AG09319 (cell line): ENCODE measurements around the gene NOS1AP.

Experiments used
- DNase-seq: peaks from one replicate; pipeline ENCODE4 v3.0.0-alpha.2; 2010; ENCODE audit warnings: low read depth; ENCODE audit errors: extremely low read depth
- TF ChIP-seq, protein P1 (sequence below): IDR thresholded peaks from 2 replicates; pipeline ENCODE4 v1.5.1; 2011; ENCODE audit warnings: low read depth, mild to moderate bottlenecking, inconsistent platforms, low read length, moderate library complexity

The NOS1AP gene

DNA sequence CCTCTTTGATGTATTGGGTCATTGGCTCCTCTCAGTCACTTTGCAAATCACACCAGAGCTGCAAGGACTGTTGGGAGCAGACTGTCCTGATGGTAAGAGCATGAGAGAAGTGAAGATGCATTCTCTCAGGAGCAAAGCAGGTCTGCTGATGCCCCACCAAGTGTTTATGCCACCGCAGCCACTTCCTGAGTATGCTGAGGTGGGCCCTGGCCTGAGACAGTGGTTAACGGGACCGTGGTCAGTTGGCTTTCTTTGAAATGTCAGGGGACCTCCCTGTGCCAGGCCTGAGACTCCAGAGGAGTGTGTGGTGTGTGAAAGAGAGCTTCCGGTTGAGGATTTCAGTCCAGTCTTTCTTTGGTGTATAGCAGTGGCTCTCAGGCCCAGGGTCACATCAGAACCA is 227.7 kb downstream of the NOS1AP start:
- DNase-seq = no peak
- TF ChIP-seq, protein P1, sequence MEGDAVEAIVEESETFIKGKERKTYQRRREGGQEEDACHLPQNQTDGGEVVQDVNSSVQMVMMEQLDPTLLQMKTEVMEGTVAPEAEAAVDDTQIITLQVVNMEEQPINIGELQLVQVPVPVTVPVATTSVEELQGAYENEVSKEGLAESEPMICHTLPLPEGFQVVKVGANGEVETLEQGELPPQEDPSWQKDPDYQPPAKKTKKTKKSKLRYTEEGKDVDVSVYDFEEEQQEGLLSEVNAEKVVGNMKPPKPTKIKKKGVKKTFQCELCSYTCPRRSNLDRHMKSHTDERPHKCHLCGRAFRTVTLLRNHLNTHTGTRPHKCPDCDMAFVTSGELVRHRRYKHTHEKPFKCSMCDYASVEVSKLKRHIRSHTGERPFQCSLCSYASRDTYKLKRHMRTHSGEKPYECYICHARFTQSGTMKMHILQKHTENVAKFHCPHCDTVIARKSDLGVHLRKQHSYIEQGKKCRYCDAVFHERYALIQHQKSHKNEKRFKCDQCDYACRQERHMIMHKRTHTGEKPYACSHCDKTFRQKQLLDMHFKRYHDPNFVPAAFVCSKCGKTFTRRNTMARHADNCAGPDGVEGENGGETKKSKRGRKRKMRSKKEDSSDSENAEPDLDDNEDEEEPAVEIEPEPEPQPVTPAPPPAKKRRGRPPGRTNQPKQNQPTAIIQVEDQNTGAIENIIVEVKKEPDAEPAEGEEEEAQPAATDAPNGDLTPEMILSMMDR = no peak

DNA sequence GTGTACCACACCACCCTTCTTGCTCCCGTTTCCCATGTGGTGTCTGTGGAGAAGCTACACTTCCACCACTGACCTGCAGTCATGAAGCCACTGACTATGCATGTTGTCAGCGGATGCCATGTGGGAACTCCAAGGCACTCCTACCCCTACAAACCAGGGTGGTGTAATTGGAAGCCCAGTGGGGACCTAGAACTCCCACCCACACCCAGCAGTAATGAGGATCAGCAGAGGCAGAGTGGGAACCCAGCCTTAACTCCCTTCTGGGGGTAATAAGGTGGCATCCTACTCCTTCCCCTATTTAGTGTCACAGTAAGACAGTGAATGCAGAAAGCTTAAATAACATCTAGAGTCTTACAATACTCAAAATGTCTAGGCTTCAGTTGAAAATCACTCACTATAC is 228.8 kb downstream of the NOS1AP start:
- TF ChIP-seq, protein P1 = no peak
- DNase-seq = no peak

DNA sequence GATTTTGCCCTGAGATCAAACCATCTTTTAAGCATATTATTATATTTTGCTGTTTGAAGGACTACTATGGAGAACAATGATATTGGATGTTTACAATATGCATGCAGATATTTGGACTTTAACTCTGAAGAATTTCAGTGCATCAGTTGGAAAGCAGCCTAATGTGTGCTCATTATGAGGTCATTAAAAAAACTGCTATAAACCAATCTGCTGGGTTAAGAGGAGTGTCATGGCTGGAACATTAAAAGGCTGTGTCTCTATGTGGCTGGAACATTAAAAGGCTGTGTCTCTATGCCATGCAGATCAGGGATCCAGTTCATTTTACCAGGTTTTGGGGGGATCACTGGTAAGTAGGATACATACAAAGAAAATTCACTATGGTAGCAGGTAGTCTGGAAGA is 229.5 kb downstream of the NOS1AP start:
- no peak for DNase-seq
- TF ChIP-seq, protein P1 = no peak

DNA sequence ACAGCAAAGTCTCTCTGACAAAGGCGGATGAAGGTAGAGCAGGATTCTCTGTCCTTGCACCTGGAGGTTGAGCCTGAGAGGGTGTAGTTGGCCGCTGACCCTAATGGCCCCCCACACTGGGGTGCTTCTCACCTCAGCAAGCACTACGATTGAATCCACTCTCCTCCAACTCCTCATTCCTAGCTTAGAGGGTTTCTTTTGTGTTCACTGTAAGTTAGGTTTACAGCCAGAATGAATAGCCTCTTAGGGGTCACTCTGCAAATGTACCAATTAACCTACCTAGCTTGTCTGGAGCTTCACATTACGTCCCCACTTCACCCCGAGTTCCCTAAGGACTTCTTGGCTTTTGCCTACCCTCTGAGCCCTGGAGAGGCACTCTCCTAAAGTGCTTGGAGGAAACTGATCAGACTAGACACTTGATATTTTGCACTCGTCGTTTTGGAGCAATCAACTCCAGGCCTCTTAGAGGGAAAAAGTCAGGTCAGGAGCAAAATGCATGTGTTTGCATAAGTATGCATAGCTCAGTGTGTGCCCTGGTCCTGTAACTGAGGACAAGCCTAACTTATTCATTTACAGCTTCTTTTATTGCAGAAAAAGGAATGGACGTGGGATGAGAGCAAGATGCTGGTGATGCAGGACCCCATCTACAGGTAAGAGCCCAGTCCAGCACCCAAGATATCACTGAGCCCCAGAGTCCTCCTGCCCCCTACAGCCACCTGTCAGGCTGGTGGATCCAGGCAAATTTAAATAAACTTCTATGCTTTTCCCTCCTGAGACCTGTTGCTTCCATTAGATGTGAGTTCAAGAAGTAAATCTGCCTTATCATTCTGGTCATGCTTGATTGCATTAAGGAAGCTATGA is 230.8 kb downstream of the NOS1AP start:
- DNase-seq = no peak
- TF ChIP-seq, protein P1 = no peak

DNA sequence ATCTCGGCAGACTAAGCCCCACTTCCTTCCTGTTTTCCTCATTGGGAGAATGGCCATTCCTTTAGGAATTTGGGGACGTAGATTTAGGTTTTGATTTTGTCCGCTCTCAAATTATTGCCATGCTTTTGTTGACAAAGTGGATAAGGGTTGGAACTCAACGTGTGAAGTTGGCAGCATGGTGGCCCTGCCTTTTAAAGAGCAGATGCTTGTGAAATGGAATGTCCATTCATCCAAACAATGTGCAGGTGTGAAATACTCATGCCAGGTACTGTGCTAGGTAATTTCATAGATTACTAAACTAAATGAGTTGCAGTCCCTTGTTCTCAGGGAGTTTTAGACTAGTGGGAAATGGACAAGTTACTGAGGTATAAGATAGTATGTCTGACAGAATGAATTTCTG is 232.2 kb downstream of the NOS1AP start:
- no peak for DNase-seq
- TF ChIP-seq, protein P1 = no peak

DNA sequence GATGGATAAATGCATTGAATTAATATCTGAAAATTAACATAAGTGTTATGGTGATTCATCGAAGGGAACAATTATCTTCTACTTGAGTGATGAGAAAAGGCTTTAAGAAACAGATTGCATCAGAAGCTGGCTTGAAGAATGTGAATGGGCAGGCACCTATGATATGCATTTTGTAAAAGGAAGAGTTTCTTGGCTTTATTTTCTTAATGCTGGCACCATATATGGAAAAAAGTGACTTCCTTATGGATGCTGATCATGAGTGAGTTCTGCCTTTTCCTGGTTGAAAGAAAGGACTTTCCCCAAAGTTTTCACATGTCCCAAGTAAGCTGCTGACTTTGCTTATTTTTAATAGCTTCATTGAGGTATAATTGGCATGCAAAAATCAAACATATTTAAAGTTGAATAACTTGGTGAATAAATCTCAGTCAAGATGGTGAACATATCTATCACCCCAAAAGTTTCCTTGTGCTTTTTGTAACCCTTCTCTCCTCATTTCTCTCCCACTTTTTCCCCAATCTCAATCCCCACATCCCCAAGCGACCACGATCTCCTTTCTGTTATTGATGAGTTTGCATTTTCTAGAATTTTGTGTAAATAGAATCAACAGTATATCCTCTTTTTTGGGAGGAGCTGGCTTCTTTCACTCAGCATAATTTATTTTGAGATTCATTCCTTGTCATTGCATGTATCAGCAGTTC is 233.0 kb downstream of the NOS1AP start:
- DNase-seq = no peak
- TF ChIP-seq, protein P1 = no peak

DNA sequence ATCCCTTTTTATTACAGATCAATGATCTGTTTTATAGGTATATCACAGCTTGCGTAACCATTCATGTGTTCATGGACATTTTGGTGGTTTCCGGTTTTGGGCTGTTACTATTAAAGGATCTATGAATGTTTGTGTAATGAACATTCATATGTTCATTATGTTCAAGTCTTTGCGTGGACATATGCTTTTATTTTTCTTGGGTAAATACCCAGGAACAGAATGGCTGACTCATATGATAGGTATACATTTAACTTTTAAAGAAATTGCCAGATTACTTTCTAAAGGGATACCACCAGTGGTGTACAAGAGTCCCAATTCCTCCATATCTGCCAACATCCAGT is 233.5 kb downstream of the NOS1AP start:
- DNase-seq = no peak
- TF ChIP-seq, protein P1 = no peak
